ENCODE results near the gene ERI2.
"Not testable (repeated sequence)": the region's sequence is repeated elsewhere in the genome, so short reads cannot be mapped to it uniquely, and the experiment has no call there.

ERI2 gene

GRCh38 chr16:20760346-20760745, 45.9 kb downstream of the ERI2 start:
- H3K4me3 ChIP-seq (ENCODE audit: low read depth in 1 of 5, low read length in 5 of 5), result no peak overlapping the region

GRCh38 chr16:20755799-20756198, 50.5 kb downstream of the ERI2 start:
- not testable (repeated sequence) for H3K36me3 ChIP-seq (ENCODE audit: control insufficient read depth in 5 of 5, insufficient read depth in 5 of 5, low read length in 5 of 5); H3K4me3 ChIP-seq (ENCODE audit: low read depth in 1 of 5, low read length in 5 of 5); H3K27ac ChIP-seq (ENCODE audit: low read depth, low read length); H3K9ac ChIP-seq (ENCODE audit: low read length in 5 of 5); H3K27me3 ChIP-seq (ENCODE audit: control insufficient read depth in 5 of 5, insufficient read depth in 4 of 5, low read length in 5 of 5); H3K4me1 ChIP-seq (ENCODE audit: control insufficient read depth in 5 of 5, insufficient read depth in 5 of 5, low read length in 5 of 5); H3K9me3 ChIP-seq (ENCODE audit: control insufficient read depth in 5 of 5, low read length in 5 of 5)

More at GRCh38 chr16:20760346-20760745, 45.9 kb downstream of the ERI2 start:
- no peaks in the 10 kb centered on the region for H3K36me3 ChIP-seq (ENCODE audit: control insufficient read depth in 5 of 5, insufficient read depth in 5 of 5, low read length in 5 of 5)
- no peaks in the 10 kb centered on the region for H3K27me3 ChIP-seq (ENCODE audit: control insufficient read depth in 5 of 5, insufficient read depth in 4 of 5, low read length in 5 of 5)
- no peak overlapping the region for H3K27ac ChIP-seq (ENCODE audit: low read depth, low read length)
- no peaks in the 10 kb centered on the region for H3K9me3 ChIP-seq (ENCODE audit: control insufficient read depth in 5 of 5, low read length in 5 of 5)
- H3K9ac ChIP-seq (ENCODE audit: low read length in 5 of 5), result no peak overlapping the region
- peaks cover 0 to 3% (median 3%) of the 10 kb centered on the region in 5 donors for H3K4me1 ChIP-seq (ENCODE audit: control insufficient read depth in 5 of 5, insufficient read depth in 5 of 5, low read length in 5 of 5)

GRCh38 chr16:20755238-20755637, 51.0 kb downstream of the ERI2 start:
- Histone ChIP-seq H3K9ac (ENCODE audit: low read length in 5 of 5) (no peak overlapping the region), H3K27ac (ENCODE audit: low read depth, low read length) (no peak overlapping the region), H3K36me3 (ENCODE audit: control insufficient read depth in 5 of 5, insufficient read depth in 5 of 5, low read length in 5 of 5) (no peaks in the 10 kb centered on the region), H3K4me1 (ENCODE audit: control insufficient read depth in 5 of 5, insufficient read depth in 5 of 5, low read length in 5 of 5) (no peaks in the 10 kb centered on the region), H3K27me3 (ENCODE audit: control insufficient read depth in 5 of 5, insufficient read depth in 4 of 5, low read length in 5 of 5) (no peaks in the 10 kb centered on the region), H3K9me3 (ENCODE audit: control insufficient read depth in 5 of 5, low read length in 5 of 5) (no peaks in the 10 kb centered on the region), H3K4me3 (ENCODE audit: low read depth in 1 of 5, low read length in 5 of 5) (no peak overlapping the region)

- Histone ChIP-seq H3K9ac (ENCODE audit: low read length in 5 of 5) (no peak overlapping the region), H3K9me3 (ENCODE audit: control insufficient read depth in 5 of 5, low read length in 5 of 5) (no peaks in the 10 kb centered on the region), H3K27ac (ENCODE audit: low read depth, low read length) (no peak overlapping the region), H3K4me3 (ENCODE audit: low read depth in 1 of 5, low read length in 5 of 5) (no peak overlapping the region), H3K36me3 (ENCODE audit: control insufficient read depth in 5 of 5, insufficient read depth in 5 of 5, low read length in 5 of 5) (no peaks in the 10 kb centered on the region), H3K4me1 (ENCODE audit: control insufficient read depth in 5 of 5, insufficient read depth in 5 of 5, low read length in 5 of 5) (no peaks in the 10 kb centered on the region), H3K27me3 (ENCODE audit: control insufficient read depth in 5 of 5, insufficient read depth in 4 of 5, low read length in 5 of 5) (no peaks in the 10 kb centered on the region)
These were observed 52.5 kb downstream of the ERI2 start for GRCh38 chr16:20753727-20754126.

GRCh38 chr16:20750558-20750957, 55.7 kb downstream of the ERI2 start:
- Histone ChIP-seq H3K4me3 (ENCODE audit: low read depth in 1 of 5, low read length in 5 of 5) (no peak overlapping the region), H3K36me3 (ENCODE audit: control insufficient read depth in 5 of 5, insufficient read depth in 5 of 5, low read length in 5 of 5) (no peaks in the 10 kb centered on the region), H3K4me1 (ENCODE audit: control insufficient read depth in 5 of 5, insufficient read depth in 5 of 5, low read length in 5 of 5) (no peaks in the 10 kb centered on the region), H3K27me3 (ENCODE audit: control insufficient read depth in 5 of 5, insufficient read depth in 4 of 5, low read length in 5 of 5) (no peaks in the 10 kb centered on the region), H3K9me3 (ENCODE audit: control insufficient read depth in 5 of 5, low read length in 5 of 5) (peaks cover 0 to 9% (median 4%) of the 10 kb centered on the region in 5 donors), H3K27ac (ENCODE audit: low read depth, low read length) (no peak overlapping the region), H3K9ac (ENCODE audit: low read length in 5 of 5) (no peak overlapping the region)

GRCh38 chr16:20749474-20749873, 56.8 kb downstream of the ERI2 start:
- Histone ChIP-seq H3K4me1 (ENCODE audit: control insufficient read depth in 5 of 5, insufficient read depth in 5 of 5, low read length in 5 of 5) (no peaks in the 10 kb centered on the region), H3K27me3 (ENCODE audit: control insufficient read depth in 5 of 5, insufficient read depth in 4 of 5, low read length in 5 of 5) (no peaks in the 10 kb centered on the region), H3K9me3 (ENCODE audit: control insufficient read depth in 5 of 5, low read length in 5 of 5) (peaks cover 0 to 9% (median 4%) of the 10 kb centered on the region in 5 donors), H3K36me3 (ENCODE audit: control insufficient read depth in 5 of 5, insufficient read depth in 5 of 5, low read length in 5 of 5) (no peaks in the 10 kb centered on the region), H3K4me3 (ENCODE audit: low read depth in 1 of 5, low read length in 5 of 5) (no peak overlapping the region), H3K27ac (ENCODE audit: low read depth, low read length) (no peak overlapping the region), H3K9ac (ENCODE audit: low read length in 5 of 5) (no peak overlapping the region)

GRCh38 chr16:20747030-20747816, 59.0 kb downstream of the ERI2 start:
- Histone ChIP-seq H3K36me3 (ENCODE audit: control insufficient read depth in 5 of 5, insufficient read depth in 5 of 5, low read length in 5 of 5) (no peaks in the 10 kb centered on the region), H3K27ac (ENCODE audit: low read depth, low read length) (no peak overlapping the region)

GRCh38 chr16:20746461-20746860, 59.8 kb downstream of the ERI2 start:
- Histone ChIP-seq H3K36me3 (ENCODE audit: control insufficient read depth in 5 of 5, insufficient read depth in 5 of 5, low read length in 5 of 5) (no peaks in the 10 kb centered on the region), H3K27me3 (ENCODE audit: control insufficient read depth in 5 of 5, insufficient read depth in 4 of 5, low read length in 5 of 5) (no peaks in the 10 kb centered on the region), H3K4me1 (ENCODE audit: control insufficient read depth in 5 of 5, insufficient read depth in 5 of 5, low read length in 5 of 5) (peaks cover 0 to 4% (median 3%) of the 10 kb centered on the region in 5 donors), H3K27ac (ENCODE audit: low read depth, low read length) (no peak overlapping the region), H3K4me3 (ENCODE audit: low read depth in 1 of 5, low read length in 5 of 5) (no peak overlapping the region), H3K9ac (ENCODE audit: low read length in 5 of 5) (no peak overlapping the region), H3K9me3 (ENCODE audit: control insufficient read depth in 5 of 5, low read length in 5 of 5) (peaks cover 0 to 9% (median 4%) of the 10 kb centered on the region in 5 donors)

More at GRCh38 chr16:20747030-20747816, 59.0 kb downstream of the ERI2 start:
- H3K9ac ChIP-seq (ENCODE audit: low read length in 5 of 5), result no peak overlapping the region
- H3K27me3 ChIP-seq (ENCODE audit: control insufficient read depth in 5 of 5, insufficient read depth in 4 of 5, low read length in 5 of 5), result no peaks in the 10 kb centered on the region
- no peaks in the 10 kb centered on the region for H3K4me1 ChIP-seq (ENCODE audit: control insufficient read depth in 5 of 5, insufficient read depth in 5 of 5, low read length in 5 of 5)
- H3K9me3 ChIP-seq (ENCODE audit: control insufficient read depth in 5 of 5, low read length in 5 of 5), result peaks cover 0 to 9% (median 4%) of the 10 kb centered on the region in 5 donors
- H3K4me3 ChIP-seq (ENCODE audit: low read depth in 1 of 5, low read length in 5 of 5), result no peak overlapping the region
